Loucy (cell line): ENCODE results near the gene TRHDE.

Experiments
- H2AFZ ChIP-seq: fragments of 200-600 bp; sonication (generic); 2 replicates; pipeline ENCODE4 v1.6.0; 2016; ENCODE audit warnings: antibody characterized with exemption, mild to moderate bottlenecking, low read length, moderate library complexity
- H3F3A ChIP-seq: fragments of 200-600 bp; 2 replicates; pipeline ENCODE4 v1.6.0; 2016; ENCODE audit warnings: antibody characterized with exemption, low read depth, mild to moderate bottlenecking
- H3K27me3 ChIP-seq: fragments of 200-600 bp; sonication (generic); 2 replicates; pipeline ENCODE4 v1.6.1; 2014; ENCODE audit warnings: low read length, mild to moderate bottlenecking; ENCODE audit not compliant: insufficient read depth, poor library complexity, severe bottlenecking
- H3K36me3 ChIP-seq: fragments of 200-600 bp; sonication (generic); 2 replicates; pipeline ENCODE4 v1.6.1; 2016; ENCODE audit warnings: low read length; ENCODE audit not compliant: insufficient read depth
- H3K4me1 ChIP-seq: fragments of 200-600 bp; sonication (generic); 2 replicates; pipeline ENCODE4 v1.5.1; 2014; ENCODE audit warnings: low read length, mild to moderate bottlenecking; ENCODE audit not compliant: insufficient read depth, poor library complexity, severe bottlenecking
- H3K4me2 ChIP-seq: fragments of 200-600 bp; sonication (generic); 2 replicates; pipeline ENCODE4 v1.6.0; 2014; ENCODE audit warnings: antibody characterized with exemption, low read length, low read depth, mild to moderate bottlenecking; ENCODE audit not compliant: poor library complexity, severe bottlenecking
- H3K4me3 ChIP-seq: fragments of 200-600 bp; sonication (generic); 2 replicates; pipeline ENCODE4 v1.5.1; 2014; ENCODE audit warnings: low read length, mild to moderate bottlenecking, mixed read lengths; ENCODE audit not compliant: poor library complexity, severe bottlenecking
- H3K79me2 ChIP-seq: fragments of 200-600 bp; sonication (generic); 2 replicates; pipeline ENCODE4 v1.6.1; 2014; ENCODE audit warnings: low read length; ENCODE audit not compliant: insufficient read depth
- H3K9ac ChIP-seq: fragments of 200-600 bp; sonication (generic); 2 replicates; pipeline ENCODE4 v1.6.0; 2014; ENCODE audit warnings: mild to moderate bottlenecking, low read depth, low read length, moderate library complexity; ENCODE audit not compliant: poor library complexity, severe bottlenecking
- H3K9me2 ChIP-seq: fragments of 200-600 bp; sonication (generic); replicated peaks from 2 replicates; pipeline ENCODE4 v1.6.1; 2016; ENCODE audit warnings: low read depth, low read length, mixed read lengths
- H3K9me3 ChIP-seq: fragments of 200-600 bp; sonication (generic); 2 replicates; pipeline ENCODE4 v1.6.1; 2014; ENCODE audit warnings: mild to moderate bottlenecking, antibody characterized with exemption, low read length, low read depth; ENCODE audit not compliant: insufficient read depth
- H4K20me1 ChIP-seq: fragments of 200-600 bp; sonication (generic); 2 replicates; pipeline ENCODE4 v1.6.0; 2014; ENCODE audit warnings: antibody characterized with exemption, low read length, mild to moderate bottlenecking; ENCODE audit not compliant: insufficient read depth, poor library complexity, severe bottlenecking
- EZH2phosphoT487 ChIP-seq: fragments of 200-600 bp; IDR thresholded peaks from 2 replicates; pipeline ENCODE4 v1.6.1; 2018; ENCODE audit warnings: antibody characterized with exemption, mild to moderate bottlenecking, moderate library complexity, borderline replicate concordance
- TF ChIP-seq, protein P1 (sequence below): fragments of 200-600 bp; sonication (generic); conservative IDR thresholded peaks from 2 replicates; pipeline ENCODE4 v1.5.1; 2014; ENCODE audit warnings: mild to moderate bottlenecking, antibody characterized with exemption, low read length

The TRHDE gene

DNA sequence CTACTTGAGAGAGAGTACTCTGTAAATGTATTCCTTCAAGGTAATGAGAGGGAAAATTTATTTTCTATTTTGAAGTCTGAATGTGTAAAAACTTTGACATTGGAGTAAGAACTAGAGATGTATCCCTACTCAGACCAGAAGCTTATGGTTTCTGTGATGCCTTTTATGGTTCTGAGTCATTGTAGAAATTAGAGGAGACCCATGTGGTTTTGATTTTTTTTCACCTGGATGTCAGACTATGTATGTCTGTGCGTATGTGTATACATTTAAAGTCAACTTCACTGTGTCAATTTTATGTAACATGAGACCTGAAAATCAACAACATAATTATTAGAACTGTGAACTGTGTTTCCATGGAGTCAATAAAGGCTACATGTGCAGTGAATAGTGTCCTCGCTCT, 302.0 kb downstream of the TRHDE start:
- Histone ChIP-seq H3K36me3 (no peaks in the 10 kb centered on the region), H3K27me3 (no peaks in the 10 kb centered on the region), H3K4me2 (no peak overlapping the region), H3K9me3 (no peaks in the 10 kb centered on the region), H3K4me1 (no peaks in the 10 kb centered on the region), H3F3A (no peaks in the 10 kb centered on the region), H3K4me3 (no peak overlapping the region), H3K79me2 (no peaks in the 10 kb centered on the region), H3K9me2 (no peaks in the 10 kb centered on the region), H4K20me1 (no peaks in the 10 kb centered on the region), H3K9ac (no peak overlapping the region), H2AFZ (no peak overlapping the region)
- TF ChIP-seq, protein P1, sequence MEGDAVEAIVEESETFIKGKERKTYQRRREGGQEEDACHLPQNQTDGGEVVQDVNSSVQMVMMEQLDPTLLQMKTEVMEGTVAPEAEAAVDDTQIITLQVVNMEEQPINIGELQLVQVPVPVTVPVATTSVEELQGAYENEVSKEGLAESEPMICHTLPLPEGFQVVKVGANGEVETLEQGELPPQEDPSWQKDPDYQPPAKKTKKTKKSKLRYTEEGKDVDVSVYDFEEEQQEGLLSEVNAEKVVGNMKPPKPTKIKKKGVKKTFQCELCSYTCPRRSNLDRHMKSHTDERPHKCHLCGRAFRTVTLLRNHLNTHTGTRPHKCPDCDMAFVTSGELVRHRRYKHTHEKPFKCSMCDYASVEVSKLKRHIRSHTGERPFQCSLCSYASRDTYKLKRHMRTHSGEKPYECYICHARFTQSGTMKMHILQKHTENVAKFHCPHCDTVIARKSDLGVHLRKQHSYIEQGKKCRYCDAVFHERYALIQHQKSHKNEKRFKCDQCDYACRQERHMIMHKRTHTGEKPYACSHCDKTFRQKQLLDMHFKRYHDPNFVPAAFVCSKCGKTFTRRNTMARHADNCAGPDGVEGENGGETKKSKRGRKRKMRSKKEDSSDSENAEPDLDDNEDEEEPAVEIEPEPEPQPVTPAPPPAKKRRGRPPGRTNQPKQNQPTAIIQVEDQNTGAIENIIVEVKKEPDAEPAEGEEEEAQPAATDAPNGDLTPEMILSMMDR: no peak
- TF ChIP-seq EZH2phosphoT487: no peak

DNA sequence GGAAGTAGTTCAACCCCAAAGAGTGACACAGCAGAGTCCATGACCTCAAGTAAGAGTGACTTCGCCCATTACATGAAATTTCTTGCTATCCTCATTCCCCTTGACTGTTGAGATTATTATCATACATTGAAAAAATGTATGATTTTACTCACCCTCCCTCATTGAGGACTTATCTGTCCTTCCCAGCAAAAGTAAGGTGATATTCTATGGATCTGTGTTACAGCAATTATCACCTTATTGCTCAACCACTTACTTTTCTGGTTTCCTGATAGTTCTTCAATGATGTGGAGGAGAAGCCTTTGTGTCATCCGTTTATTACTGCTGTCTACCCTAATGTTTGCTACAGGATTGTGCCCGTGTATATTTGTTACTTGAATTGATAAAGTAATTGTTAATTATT, 306.2 kb downstream of the TRHDE start:
- no peaks in the 10 kb centered on the region for H3F3A ChIP-seq
- no peaks in the 10 kb centered on the region for H3K36me3 ChIP-seq
- no peak overlapping the region for H3K4me2 ChIP-seq
- H3K9me2 ChIP-seq: no peaks in the 10 kb centered on the region
- no peaks in the 10 kb centered on the region for H3K9me3 ChIP-seq
- H3K4me1 ChIP-seq: no peaks in the 10 kb centered on the region
- no peak overlapping the region for H2AFZ ChIP-seq
- no peak overlapping the region for H3K9ac ChIP-seq
- TF ChIP-seq EZH2phosphoT487: no peak
- TF ChIP-seq, protein P1: no peak
- H4K20me1 ChIP-seq: no peaks in the 10 kb centered on the region
- no peaks in the 10 kb centered on the region for H3K27me3 ChIP-seq
- no peak overlapping the region for H3K4me3 ChIP-seq
- H3K79me2 ChIP-seq: no peaks in the 10 kb centered on the region

DNA sequence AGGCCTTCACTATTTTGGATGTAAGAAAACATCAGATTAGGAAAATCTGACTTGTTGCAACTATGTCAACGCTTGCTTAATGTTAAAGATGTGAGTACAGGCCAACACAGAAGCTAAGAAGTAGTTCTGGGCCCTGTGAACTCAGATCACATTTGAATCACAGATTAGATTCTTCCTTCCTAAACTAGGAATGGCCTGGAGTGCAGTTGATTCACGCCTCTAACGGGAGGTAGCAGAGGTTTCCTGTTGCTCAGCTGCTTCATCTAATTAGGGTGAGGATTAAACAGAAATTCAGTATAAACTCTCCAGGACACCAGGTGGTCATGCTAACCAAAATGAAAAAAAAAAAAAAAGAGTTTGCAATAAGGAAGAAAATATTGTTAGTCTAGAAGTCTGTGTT, 314.3 kb downstream of the TRHDE start:
- TF ChIP-seq, protein P1: no peak
- TF ChIP-seq EZH2phosphoT487: no peak
- H3K4me1 ChIP-seq: no peaks in the 10 kb centered on the region
- no peak overlapping the region for H3K4me2 ChIP-seq
- no peaks in the 10 kb centered on the region for H3F3A ChIP-seq
- no peak overlapping the region for H3K4me3 ChIP-seq
- no peaks in the 10 kb centered on the region for H3K27me3 ChIP-seq
- no peaks in the 10 kb centered on the region for H3K9me2 ChIP-seq
- H2AFZ ChIP-seq: no peak overlapping the region
- no peaks in the 10 kb centered on the region for H4K20me1 ChIP-seq
- no peaks in the 10 kb centered on the region for H3K79me2 ChIP-seq
- no peaks in the 10 kb centered on the region for H3K36me3 ChIP-seq
- H3K9ac ChIP-seq: no peak overlapping the region
- H3K9me3 ChIP-seq: no peaks in the 10 kb centered on the region
